ENCODE data around the gene RAB4A. TPM values are rescaled to one million over a fixed set of nuclear protein-coding genes. Genes with fewer than 3 reads are reported as not detected.

Gene RAB4A
- polyA plus RNA-seq, 3 donors: 52.2 to 54.7 (median 53.2) TPM

- DNase-seq (ENCODE audit: low read depth in 3 of 3, low spot score in 2 of 3): no peak
Observed at GRCh38 chr1:229293528-229294204, 22.8 kb downstream of the RAB4A start.

DNA sequence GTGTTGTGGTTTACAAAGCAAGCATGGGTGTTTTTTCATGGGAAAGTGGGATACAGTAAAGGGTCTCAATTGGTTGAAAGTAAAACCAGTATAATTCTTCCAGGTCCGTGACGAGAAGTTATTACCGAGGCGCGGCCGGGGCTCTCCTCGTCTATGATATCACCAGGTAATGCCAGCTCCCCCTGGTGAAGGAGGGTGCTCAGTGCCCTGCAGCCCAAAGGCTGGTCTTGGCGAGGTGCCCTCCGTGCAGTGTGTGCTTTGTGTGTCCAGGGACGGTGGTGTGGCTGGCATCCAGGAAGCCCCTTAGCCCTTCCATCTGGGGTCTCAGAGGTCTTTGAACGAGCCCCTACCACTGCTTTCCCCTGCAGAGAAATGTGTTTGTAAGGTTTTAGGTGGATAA lies 24.8 kb downstream of the RAB4A start:
- DNase-seq (ENCODE audit: low read depth in 3 of 3, low spot score in 2 of 3): no peak

GRCh38 chr1:229296541-229296941 lies 25.6 kb downstream of the RAB4A start:
- DNase-seq (ENCODE audit: low read depth in 3 of 3, low spot score in 2 of 3): no peak

DNA sequence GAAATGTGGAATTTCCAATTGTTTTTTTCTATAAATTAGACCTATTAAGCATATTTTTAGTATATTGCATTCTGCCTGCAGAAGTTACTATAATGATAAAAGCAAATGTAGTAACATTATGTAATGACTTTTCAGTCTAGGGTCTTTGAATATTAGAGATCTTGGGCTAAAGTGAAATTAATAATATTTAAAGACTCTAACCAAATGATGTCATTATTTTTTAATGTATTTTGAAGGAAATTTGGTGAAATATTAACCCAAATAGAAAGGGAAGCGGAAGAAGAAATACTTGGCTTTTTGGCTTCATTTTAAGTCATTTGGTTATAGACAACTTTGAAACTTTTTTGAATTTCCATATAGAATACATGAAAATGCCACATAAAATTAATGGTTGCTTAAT lies 26.8 kb downstream of the RAB4A start:
- no peak for DNase-seq (ENCODE audit: low read depth in 3 of 3, low spot score in 2 of 3)

DNA sequence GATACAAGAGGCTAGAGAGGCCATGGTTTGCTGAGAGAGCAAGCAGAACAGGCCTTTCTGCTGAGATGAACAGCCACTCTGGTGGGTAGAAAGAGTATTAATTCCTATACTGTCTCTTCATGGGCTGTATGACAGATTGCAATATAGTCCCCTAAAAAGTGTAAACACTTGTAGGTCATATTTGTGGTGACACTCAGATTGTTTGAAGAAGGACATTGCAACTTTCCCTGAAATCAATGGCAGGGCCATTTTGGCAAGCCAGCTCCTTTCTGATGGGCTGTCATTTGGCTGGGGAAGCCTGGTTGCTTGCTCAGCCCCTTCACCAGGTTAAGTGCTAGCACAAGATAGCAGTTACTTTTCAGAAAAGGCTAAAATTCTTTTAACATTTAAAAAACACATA lies 27.5 kb downstream of the RAB4A start:
- DNase-seq (ENCODE audit: low read depth in 3 of 3, low spot score in 2 of 3): no peak

DNA sequence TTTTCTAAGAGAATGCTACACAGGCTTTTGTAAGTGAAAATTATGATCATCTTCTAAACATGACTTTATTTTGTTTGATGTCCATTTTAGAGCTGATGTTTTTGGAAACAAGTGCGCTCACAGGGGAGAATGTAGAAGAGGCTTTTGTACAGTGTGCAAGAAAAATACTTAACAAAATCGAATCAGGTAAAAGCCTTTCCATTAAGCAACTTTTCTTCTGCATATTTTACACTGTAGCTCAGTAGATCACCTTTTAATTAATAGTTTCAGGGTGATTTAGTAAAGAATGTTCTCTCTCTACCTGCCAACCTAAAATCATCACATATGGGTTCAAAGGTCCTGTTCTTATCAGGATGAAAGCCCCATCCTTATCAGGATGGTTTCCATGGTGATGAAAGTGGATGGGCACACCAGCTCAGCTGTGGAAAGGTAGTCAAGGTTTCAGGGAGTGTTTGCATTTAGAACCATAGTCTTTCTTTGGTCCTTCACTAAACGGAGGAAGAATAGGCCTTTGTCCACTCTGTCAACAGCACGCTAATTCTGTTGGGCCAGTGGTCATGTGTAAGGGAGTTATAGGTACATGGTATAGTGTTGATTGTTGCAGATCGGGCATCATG lies 28.1 kb downstream of the RAB4A start:
- no peak for DNase-seq (ENCODE audit: low read depth in 3 of 3, low spot score in 2 of 3)

GRCh38 chr1:229300099-229300757 lies 29.3 kb downstream of the RAB4A start:
- no peak for DNase-seq (ENCODE audit: low read depth in 3 of 3, low spot score in 2 of 3)

- no peak for DNase-seq (ENCODE audit: low read depth in 3 of 3, low spot score in 2 of 3)
Observed at GRCh38 chr1:229302740-229303139, 31.8 kb downstream of the RAB4A start.

DNA sequence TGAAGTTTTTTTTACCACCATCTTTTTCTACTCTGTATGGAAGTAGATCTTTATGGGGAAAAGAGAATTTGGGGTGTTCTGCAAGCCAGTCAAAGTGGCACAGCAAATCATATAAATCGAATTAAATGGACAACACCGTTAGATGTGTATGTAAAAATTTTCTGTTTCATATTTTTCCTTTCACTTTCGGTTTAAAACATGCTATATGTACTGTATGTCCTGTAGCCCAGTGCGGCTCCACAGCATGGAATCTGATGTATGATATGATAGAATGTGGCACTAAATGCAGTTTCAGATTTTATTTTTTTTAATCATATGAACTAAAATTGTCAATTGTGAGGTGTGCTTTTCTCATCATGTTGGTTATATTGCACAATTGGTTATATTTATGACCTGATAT lies 32.9 kb downstream of the RAB4A start:
- no peak for DNase-seq (ENCODE audit: low read depth in 3 of 3, low spot score in 2 of 3)

- DNase-seq (ENCODE audit: low read depth in 3 of 3, low spot score in 2 of 3): no peak
Observed at GRCh38 chr1:229305392-229305791, 34.5 kb downstream of the RAB4A start.

GRCh38 chr1:229309074-229309473 lies 38.2 kb downstream of the RAB4A start:
- no peak for DNase-seq (ENCODE audit: low read depth in 3 of 3, low spot score in 2 of 3)

DNA sequence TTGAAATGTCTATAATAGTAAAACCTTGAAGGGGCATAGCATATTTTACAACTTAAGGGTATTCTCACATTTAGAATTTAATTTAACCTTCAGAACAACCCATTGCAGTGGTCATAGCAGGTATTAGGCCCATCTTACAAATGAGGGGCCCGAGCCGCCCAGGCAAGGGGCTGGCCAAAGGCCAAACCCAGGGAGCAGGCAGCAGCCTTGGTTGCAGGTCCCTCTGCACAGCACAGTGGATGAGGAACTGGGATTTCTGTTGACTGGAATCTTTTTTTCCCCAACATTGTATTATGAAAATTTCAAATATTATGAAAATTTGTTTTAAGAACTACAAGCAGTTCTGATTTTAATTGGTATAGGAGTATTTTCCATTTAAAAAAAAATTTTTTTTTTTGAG lies 38.8 kb downstream of the RAB4A start:
- DNase-seq (ENCODE audit: low read depth in 3 of 3, low spot score in 2 of 3): no peak

DNA sequence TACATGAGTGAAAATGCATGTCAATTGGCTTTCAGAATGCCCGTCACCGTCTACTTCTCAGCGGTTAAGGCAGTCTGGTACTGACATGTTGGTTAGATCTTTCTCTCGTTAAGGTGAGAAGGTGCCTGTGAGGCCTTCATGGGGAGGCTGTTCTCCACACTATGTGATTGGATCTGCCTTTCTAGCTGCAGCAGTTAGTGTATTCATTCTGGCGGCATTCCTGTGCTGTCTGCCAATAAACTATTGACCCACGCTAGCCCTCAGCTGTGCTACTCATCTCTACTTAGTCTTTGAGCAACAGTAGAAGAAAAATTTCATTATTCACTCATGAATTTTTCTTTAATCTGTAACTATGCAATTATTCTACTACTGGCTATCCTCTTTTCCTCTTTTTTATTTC lies 39.9 kb downstream of the RAB4A start:
- no peak for DNase-seq (ENCODE audit: low read depth in 3 of 3, low spot score in 2 of 3)

DNA sequence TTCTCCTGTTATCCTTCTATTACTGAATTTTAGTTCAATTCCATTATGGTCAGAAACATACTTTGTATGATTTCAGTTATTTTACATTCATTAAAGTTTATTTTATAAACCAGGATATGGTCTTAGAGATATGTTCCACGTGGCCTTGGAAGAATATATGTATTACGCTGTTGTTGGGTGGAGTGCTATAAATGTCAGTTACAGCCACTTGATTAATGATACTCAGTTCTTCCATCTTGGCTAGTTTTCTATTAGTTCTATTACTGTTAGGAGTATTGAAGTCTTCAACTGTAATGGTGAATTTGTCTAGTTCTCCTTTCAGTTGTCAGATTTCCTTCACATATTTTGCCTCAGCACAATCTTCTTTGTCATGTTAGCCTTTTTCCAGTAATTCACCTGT lies 45.3 kb downstream of the RAB4A start:
- DNase-seq (ENCODE audit: low read depth in 3 of 3, low spot score in 2 of 3): no peak

- no peak for DNase-seq (ENCODE audit: low read depth in 3 of 3, low spot score in 2 of 3)
Observed at GRCh38 chr1:229318056-229318455, 47.1 kb downstream of the RAB4A start.

- DNase-seq (ENCODE audit: low read depth in 3 of 3, low spot score in 2 of 3): no peak
Observed at GRCh38 chr1:229319487-229319886, 48.6 kb downstream of the RAB4A start.

DNA sequence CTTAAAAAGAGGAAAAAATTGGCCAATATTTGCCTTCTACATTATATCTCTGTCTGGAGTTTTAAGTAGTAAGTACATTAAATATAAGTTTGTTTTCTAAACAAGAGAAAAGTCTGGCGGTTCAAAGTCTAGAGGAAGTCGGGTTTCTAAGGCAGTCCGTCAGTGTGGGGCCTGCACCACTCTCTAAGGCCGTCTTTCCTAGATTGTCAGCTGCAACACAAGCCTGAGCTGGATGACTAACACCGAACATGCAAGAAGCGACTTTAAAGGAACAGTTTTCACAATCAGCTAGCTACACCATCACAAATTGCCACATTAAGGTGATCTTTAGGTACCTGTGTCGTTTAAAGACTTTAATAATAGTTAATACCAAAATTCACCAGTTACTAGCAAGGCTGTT lies 52.3 kb downstream of the RAB4A start:
- DNase-seq (ENCODE audit: low read depth in 3 of 3, low spot score in 2 of 3): no peak

DNA sequence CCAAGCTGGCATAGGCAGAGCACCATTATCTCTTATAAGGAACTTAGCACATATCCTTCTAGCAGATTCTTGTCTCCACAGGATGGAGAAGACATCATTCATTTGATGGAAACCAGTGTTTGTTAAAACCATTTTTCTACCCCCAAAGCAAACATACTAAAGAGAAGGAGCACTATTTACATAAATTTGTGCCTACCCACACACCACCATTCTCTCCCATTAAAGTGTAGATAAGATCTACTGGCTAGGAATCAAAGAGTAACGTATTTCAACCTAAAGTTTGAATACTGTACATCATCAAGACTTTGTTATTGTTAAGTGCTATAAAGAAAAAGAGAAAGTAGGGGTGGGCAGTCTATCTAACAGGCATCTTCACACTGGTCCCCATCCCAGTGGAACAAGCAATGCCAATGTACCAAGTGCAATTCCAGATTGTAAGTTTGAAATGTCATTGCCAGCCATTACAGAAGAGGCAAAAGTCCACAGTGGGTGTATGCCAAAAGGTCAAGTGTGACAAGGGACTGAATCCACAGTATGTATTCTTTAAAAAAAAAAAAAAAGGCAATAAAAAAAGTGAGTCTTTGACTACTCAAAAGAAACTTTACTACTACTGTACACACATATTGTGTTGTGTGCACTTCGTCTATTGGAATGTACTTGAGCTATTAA lies 53.1 kb downstream of the RAB4A start:
- DNase-seq (ENCODE audit: low read depth in 3 of 3, low spot score in 2 of 3): no peak

DNA sequence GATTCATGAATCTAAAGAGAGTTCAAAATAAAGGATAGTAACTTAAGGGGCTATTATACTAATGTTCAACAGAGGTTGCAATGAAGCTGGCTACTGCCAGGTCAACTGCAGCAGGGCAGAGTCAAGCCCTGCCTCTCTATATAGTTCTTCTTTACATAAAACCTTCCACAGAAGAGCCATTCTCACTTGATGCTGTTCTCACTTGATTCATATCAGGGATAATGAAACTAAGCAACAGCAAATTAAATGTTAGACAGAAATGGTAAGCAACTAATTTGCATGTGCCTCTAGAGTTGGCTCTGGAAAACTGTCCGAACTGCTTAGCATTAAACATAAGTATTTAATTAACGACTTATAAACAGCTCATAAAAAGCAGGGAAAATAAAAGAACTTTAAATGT lies 54.5 kb downstream of the RAB4A start:
- peak in 1 of 3 donors; percentile 3 for DNase-seq (ENCODE audit: low read depth in 3 of 3, low spot score in 2 of 3)

DNA sequence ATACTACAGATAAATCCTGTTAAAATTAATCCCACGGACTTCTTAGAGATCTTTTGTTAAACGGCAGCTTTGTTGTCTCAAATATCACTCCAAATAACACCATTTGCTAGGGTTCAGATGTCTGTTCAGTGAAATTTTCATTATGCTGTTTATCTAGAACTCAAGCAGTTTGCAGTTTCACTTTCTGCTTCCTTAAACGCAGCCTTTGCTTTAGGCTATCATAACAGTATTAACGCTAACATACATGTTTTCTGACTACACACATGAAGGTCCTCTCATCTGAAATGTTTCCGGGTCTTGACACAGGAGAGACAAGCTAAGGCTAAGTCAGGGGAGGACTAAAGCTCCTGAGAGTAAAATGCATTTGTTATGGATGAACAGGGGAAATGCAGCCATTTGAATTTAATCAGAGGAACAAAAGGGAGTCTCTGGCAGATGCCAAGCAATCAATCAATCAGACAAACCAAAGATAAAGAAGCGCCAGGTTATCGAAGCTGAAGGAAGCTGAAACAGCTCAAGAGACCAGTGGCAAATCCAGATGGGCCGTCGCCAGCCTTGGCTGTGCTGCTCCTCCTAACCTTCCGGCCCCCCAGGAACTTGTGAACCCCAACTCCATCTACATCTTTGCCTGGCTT lies 55.1 kb downstream of the RAB4A start:
- peak; percentile 19 to 31 (median 19) for DNase-seq (ENCODE audit: low read depth in 3 of 3, low spot score in 2 of 3)

- DNase-seq (ENCODE audit: low read depth in 3 of 3, low spot score in 2 of 3): no peak
Observed at GRCh38 chr1:229326601-229327000, 55.7 kb downstream of the RAB4A start.
